GM18868 (cell line): ENCODE measurements around the gene CAMK2A.

ENCODE experiments used
- ATAC-seq: cut with Tn5 transposase; IDR thresholded peaks from one replicate; pipeline ENCODE4 v1.9.1; 2021; ENCODE audit warnings: mild to moderate bottlenecking, moderate library complexity; ENCODE audit not compliant: unreplicated experiment

CAMK2A gene

DNA sequence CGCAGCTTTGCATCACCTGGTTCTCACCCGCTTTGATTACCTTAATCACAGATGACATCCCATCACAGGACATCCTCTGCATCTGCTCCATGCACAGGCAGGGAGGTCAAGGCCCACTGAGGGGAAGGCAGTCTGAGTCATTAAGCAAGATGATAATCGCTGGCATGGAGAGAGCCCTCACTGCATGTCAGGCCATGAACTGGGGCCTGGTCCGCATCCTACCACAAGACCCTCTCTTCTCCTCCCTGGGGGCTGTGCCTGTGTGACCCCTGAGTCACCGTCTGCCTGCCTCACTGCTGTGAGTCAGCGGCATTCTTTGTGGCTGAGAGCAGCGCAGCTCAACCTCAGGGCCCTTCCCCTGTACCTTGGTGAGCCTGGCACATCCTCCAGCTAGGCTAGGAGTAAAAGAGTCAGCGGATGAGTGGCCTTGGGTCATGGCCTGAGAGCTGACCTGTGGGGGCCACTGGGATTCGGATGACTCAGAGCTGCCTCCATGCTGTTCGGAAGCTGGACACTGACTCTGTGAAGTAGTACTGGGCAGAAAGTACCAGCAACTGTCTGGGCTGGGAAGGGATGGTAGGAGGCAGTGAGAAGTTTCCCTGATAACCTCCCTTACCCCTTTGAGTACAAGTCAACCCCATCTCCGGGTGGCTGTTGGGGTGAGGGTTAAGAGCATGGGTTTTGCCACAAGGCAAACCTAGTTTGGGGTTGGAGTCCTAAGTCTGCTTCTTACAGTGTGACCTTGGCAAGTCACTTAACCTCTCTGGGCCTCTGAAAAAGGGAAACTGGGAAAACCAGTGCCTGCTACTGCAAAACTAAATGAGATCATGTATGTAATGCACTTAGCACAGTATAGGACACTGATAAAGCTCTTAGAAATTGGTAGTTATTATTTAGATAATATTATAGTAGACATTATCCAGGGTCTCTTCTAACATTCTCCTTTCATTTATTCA lies 27.8 kb upstream of the CAMK2A start:
- no peak for ATAC-seq

DNA sequence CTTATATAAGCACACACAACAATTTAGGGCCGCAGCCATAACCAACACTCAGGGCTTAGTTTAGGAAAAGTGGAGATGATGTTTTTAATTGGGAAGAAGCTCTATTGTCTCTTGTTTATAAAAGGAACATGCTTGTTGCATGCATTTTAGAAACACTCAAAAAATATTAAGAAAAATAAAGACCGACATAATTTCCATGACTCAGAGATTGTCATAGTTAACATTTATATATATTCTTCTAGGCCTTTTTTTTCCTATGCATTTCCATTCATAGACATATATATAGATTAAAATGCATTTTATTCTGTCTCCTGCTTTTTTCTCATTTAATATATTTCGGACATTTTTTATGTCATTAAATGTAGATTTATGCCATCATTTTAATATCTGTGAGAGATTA lies 26.7 kb upstream of the CAMK2A start:
- no peak for ATAC-seq

DNA sequence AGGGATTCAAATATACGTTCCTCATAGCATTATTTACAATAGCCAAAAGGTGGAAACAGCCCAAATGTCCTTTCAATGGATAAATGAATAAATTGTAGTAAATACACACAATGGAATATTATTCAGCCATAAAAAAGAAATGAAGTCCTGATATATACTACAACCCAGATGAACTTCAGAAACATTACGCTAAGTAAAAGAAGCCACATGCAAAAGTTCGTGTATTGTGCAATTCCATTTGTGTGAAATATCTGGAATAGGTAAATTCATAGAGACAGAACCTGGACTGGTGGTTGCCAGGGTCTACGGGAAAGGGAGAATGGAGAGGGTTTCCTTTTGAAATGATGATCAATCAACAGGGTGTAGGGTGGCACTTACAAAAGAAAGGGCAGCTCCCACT lies 25.7 kb upstream of the CAMK2A start:
- no peak for ATAC-seq

DNA sequence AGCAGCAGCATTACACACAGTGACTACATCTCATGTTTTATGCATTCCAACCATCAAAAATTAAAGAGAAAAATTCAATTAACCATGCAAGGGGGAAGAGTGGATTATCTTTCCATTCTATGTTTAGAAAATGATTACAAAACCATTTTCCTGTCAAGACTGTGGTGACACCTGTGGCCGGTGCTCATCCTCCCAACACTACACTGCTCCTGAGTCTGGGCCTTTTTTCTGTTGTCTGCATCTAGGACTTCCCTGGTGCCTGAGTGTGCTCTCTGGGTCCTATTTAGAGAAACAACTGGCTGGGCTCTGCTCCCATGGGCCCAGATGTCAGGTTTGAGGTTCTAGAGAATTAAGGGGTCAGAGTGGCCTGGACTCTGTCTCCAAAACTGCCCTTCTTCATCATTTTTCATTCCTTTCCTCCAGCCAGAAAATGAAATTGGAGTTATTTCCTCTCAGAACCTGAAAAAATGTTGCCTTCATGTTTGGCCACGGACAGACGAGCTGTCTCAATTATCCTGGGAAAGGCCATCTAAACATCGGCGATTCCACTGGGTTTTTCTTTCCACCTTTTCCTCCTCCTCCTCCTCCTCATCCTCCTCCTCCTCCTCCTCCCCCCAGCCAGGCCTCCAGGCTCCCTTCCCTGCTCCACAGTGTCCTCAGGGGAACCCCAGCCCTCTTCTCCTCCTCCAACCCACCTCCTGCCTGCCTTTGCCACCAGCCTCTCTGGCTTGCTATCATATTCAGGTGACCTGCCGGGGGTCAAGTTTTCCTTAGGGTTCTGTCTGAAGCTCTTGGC lies 24.5 kb upstream of the CAMK2A start:
- ATAC-seq, result no peak

DNA sequence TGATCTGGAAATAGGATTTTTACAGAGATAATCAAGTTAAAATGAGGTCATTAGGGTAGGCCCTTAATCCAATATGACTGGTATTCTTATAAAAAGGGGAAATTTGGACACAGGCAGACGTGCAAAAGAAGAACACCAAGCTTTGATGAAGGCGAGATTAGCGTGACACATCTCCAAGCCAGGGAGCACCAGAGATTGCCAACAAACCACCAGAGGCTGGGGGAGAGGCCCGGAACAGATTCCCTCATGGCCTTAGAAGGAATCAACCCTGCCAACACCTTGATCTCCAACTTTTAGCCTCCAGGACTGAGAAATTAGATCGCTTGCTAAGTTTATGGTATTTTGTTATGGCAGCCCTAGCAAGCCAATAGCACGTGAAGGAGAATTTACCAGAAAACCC lies 23.9 kb upstream of the CAMK2A start:
- ATAC-seq, result no peak

DNA sequence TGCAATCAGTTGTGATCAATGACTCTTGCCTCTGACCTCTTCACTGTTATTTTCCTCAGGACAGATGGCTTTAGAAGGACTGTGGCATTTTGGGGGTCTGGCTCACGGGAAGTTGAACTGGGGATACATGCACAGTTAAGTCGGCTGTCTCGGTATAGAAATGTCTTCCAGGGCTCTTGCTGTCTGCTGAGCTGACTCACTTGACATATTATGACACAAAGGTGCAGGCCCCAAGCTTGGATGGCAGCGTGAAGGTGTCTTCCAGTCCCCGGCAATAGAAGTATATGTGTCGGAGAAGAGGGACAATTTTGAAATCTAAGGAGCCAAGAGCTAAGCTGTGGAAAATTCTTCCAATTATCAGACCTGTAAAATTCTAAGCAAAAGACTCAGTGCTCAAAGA lies 22.9 kb upstream of the CAMK2A start:
- no peak for ATAC-seq

DNA sequence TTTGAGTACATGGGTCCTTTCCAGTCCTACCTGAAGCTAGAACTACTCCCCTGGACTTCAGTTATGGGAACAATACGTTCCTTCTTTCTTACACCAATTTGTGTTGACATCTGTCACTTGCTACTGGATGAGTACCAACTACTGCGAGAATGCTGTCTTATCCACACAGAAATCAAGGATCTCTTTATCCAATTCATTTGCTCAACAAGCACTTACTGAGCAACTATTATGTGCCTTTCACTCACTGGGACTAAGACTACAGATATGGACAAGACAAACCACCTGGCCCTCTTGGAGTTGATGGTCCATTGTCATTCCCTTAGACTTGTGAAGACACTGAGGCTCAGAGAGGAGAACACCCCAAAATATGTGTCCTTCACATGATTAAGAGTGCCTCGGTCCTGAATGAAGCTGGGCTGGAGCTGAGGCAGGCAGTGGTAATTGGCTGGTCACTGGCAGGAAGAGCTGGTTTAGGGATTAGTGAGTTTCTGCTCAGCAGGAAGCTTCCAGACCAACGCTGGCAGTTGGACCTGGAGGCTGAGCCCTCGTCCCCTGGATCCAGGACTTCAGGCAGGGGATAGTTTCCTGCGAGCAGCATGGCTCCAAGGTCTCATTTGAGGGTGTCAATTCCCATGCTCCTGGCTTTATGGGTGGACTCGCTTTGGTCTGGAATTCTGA lies 21.6 kb upstream of the CAMK2A start:
- no peak for ATAC-seq

DNA sequence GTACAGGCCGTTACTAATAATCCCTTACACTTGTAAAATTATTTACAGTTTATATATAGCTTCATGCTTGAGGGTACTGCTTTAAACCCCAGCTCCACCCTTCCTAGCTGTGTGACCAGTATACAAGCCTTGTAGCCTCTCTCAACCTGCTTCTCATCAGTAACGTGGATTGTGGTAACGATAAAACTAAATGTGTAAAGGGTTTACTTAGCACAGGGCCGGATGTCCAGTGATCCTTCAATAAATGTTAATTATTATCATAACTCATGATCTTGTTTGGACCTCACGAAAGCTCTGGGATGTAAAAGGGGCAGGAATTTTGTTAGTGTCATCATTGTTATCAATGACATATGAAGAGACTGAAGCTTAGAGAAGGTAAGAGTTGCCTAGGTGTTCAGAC lies 20.7 kb upstream of the CAMK2A start:
- no peak for ATAC-seq

DNA sequence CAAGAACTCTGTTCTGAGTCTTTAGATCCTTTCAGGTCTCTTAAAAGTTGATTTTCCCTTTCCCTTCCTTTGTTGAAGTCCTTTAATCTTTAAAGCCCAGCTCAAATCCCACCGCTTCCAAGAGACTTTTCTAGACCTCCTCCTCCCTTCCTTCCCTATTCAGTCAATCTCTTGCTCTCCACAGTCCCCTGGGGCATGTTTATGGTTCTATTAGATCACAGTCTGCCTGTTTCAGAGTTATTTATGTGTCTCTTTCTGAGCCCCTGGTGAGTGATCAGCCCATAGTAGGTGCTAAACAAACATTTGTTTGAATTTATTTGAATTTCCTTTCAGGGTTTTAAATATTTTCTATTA lies 20.3 kb upstream of the CAMK2A start:
- ATAC-seq, result no peak

DNA sequence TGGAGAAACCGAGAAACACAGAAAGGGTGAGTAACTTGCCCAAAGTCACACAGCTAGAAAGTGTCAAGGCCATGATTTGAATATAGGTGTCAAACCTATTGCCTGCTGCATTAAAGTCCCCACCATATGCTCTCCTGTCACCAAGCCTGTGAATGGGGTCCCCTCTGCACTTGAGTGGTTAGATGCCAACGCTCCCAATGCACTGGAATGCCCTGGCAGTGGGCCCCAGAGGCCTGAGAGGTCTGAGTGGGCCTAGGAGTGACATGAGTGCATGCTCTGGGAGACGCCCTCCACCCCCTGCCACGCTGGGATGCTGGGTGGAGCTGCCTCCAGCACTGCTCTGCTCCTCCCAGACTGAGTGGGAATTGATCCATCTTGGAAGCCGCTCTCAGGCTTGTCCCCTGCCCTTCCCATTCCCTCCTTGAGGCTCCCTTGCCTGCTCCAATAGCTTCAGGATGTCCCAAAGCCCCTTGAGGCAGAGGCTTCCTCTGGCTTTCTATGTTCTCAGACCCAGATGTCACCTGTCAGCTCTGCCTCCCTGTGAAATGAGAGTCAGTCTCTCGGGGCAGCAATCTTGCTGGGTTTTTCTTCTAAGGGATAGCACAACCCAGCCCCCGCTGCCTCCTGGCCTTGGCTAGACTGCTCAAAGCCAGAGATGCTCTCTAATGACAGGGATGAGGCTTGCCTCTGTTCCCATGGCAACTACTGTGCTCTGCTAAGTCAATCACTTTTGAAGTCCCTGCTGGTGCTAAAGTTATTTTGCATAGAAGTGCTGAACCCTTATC lies 19.7 kb upstream of the CAMK2A start:
- no peak for ATAC-seq

DNA sequence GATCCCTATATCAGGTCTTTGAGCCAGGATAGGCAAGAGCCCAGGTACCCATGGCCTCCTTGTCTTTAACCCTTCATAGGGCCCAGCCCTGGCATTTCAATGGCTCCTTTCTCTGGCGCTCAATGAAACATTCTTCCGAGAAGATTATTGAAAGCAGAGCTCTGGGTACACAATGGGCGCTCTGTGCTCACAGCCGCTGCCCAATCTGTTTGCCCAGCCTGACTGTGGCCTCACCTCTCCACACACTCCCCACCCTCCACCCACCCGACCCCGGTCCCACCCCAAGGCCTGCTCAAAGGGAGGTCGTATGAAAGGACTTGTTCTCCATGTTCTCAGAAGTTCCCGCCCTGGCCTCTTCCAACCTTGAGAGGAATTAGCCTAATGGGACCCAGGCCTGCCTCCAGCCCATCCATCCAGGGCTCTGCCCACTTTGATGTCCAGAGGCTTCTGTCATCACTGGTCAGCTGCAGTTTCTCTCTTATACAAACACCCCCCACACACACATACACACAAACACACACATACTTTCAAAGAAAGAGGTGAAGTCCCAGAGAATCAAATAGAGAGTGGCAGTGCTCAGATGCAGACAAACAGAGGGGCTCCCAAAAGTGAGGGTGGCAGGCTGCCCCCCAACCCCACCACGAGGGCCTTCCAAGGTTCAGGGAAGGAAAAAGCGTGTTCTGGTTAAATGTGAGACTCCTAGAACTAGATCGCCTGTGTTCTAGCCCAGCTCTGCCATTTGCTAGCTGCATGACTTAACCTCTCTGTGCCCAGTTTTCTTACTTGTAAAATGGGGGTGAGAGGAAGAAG lies 18.2 kb upstream of the CAMK2A start:
- ATAC-seq, result no peak

DNA sequence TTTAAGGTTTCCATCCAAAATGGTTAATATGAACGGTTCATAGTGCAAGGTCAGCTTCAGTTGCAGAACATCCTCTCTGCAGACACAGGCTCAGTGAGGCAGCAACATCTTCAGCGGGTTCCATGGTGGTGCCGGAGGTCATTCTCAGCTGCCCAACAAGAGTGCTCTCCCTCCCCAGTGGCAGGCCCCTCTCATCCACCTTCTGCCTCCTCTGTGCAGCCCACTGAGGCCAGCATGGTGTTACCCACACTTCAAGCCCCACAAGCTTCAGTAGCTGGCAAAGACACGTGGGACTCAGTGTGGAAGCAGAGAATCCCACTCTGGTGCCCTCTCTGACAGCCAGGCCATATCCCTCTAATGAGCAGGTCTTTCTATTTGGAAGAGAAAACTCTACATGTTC lies 17.2 kb upstream of the CAMK2A start:
- ATAC-seq, result no peak

DNA sequence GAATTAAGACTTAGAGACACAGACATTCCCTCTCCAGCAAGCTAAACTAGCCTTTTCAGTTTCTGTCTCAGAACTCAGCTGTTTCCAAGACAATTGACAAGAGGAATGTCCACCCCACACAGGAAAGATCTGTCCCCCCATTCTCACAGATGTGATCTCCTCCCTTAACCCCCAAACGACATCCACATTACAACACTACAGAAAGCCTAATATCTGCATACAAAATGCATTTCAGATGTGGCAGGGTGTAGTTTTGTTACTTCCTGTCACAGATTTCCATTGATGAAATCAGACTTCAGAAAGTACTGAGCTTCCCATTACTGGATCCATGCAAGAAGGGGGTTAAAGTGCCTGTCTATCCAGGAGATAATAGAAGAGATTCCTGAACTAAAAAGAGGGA lies 16.0 kb upstream of the CAMK2A start:
- no peak for ATAC-seq

DNA sequence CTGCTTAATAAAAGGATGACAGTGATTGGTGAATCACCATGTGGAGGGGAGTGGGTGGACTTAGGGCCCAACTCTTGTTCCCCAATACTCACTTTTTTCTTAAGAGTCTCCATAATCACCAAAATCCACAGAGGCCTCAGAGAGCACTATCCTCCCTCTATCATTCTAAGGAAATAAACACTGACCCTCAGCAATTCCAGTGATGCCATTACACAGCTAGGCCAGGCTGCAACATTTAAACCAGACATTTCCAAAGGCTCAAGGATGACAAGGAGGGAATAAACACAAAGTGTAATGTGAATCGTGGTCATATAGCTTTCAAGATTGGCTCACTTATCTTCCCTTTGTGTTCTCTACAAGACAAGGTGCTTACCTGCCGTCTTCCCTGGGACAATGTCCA lies 15.5 kb upstream of the CAMK2A start:
- ATAC-seq, result no peak

DNA sequence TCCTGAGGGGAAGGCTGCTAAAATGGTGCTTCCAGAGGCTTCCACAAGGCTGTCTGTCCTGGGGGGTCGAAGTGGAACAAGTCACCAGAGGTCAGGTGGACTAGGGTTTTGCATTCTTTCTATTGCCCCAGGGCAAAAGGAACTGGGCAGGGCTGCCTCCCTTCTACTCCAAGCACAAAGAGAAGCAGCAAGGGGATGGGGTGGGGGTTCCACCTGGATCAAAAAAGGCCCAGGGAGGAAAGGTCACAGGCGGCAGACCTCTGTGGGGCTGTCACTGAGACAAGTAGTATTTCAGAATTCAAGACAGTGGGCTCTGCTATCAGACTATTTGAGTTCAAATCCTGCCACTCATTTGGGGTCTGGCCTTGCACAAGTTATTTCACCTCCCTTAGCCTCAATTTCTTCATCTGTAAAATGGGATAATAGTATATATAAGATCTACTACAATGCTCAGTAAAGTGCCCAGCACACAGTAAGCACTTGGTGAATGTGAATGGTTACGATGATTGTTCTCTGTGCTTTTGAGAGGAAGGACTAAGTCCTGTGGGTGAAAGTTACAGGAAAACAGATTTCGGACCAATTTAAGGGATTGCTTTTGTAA lies 15.0 kb upstream of the CAMK2A start:
- no peak for ATAC-seq

DNA sequence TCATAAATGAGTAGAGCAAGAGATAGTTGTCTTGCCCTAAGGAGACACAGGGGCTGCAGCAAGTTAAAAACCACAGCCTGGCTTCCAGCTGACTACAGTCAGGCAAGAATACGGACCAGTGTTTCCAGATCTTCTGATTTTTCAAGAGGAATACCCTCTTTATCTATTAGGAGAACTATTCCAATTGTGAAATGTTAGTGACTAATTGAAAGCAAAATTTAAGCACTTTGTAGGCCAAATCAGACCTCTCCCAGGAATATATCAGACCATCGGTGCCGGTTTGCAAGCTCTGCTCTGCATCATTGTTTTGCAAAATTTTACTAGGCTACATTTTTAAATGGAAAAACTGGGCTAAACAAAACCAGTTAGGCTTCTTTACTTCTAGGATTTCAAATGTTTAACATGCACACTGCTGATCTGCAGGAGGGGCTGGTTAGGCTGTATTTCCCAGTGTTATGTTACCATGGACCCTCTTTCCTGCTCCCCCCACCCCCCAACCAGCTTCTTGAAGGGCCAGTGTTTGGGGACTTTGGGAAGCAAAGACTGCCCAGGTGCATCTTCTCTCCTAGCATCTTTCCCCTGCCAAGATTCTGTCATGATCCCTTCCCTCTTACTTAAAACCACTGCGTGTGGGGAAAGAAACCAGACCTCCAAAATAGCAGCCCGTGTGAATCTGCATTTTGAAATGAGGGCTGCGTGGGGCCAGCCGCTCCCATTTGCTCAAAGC lies 14.2 kb upstream of the CAMK2A start:
- ATAC-seq, result no peak

DNA sequence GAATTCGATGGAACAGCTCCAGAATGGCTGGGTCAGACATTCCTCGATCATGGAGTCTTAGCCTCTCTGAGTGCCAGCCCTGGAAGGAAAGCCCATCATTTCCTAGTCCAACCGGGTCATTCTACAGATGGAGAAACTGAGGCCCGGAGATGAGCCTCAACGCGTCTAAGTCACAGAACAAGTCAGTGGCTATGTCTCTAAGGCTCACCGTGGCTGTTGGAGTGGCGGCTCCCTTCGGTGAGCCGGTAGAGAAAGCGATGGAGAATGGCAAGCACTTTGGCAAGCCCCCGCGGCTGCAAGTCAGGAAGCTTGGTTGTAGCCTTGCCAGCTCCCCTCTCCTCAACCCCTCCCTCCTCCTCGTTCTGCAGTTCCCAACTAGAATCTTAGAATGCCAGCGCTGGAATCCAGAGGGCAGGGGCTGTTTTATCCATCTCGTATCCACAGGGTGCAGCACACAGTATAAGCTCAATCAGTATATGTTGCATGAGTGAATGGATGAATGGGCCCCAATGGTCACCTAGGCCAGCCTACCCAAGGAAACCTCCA lies 13.6 kb upstream of the CAMK2A start:
- no peak for ATAC-seq

DNA sequence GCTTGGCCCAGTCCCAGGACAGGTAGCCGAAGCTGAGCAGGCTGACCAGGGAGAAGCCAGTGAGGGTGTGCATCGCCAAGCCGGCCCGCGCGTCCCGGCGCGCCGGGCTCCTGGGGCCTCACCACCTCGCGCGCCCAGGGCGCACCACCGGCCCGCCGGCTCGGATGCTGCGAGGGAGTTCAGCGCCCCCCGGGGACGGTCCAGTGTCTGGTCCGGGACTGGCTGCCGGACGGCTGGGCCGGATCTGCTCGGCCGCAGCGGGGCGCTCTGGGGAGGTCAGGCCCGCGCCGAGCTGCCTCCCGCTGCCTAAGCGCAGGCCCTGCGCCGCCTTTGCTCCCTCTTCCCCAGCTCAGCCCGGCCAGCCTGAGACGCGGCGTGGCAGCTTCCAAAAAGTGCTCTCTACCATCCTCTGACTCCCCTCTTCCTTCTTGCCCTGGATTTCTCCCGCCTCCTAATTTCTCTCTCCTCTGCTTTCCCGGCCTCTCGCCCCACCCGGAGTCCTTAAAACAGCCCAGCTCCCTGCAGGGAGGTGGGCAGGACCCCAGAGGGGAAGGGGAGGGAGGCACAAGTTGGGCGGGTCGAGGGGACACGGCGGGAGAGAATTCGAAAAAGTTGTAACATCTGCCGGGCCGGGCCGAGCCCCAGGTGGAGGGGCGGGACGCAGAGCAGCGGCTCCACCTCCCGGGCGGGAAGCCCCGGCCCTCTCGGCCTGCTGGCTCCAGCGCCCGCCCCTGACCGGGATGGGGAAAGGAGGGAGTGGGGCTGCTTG lies 12.9 kb upstream of the CAMK2A start, which contains the start of gene ARSI:
Gene ARSI (minus strand): TSS at position 605 of the 769 bp plus-strand sequence. CDS start 532 bp downstream, at position 73.
- ATAC-seq, result no peak
